COLO829 (cell line): ENCODE data around the gene ST8SIA4.
A peak's percentile ranks its signal among the peaks of the same experiment; 100 is the strongest.

Source experiments
- DNase-seq: peaks from one replicate; pipeline ENCODE4 v3.0.0; 2012; ENCODE audit warnings: low spot score

The ST8SIA4 gene

DNA sequence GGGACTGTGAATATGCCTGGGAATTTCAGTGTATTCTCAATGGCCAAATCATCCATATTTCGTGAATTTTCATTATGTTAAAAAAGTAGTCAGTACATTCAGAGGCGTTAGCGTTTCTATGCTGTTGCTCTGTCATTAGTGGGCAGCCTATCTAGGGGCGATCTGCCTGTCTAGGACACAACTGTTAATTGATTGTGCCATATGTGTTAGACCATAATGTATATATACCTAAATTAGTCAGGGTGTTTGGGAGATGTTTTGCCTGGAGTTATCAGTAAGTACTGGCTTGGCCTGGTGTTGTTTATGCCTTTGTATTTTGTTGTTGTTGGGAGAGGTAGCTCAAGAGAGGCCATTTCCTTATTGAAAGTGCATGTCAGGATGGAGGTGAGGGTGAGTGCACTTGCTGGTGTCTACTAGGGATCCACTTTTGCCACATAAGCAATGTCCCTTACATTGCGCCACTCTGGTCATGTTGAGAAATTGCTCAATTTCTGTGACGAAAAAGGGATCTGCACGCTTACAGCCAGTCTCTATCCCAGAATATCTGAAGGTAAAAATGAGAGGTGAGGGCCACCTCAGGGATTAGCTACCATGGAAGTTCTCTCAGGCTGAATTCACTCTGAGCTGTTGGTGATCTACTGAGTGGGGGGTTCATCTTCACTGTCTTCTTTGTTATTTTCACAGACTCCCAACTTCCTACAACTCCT, 123.3 kb downstream of the ST8SIA4 start:
- no peak for DNase-seq

DNA sequence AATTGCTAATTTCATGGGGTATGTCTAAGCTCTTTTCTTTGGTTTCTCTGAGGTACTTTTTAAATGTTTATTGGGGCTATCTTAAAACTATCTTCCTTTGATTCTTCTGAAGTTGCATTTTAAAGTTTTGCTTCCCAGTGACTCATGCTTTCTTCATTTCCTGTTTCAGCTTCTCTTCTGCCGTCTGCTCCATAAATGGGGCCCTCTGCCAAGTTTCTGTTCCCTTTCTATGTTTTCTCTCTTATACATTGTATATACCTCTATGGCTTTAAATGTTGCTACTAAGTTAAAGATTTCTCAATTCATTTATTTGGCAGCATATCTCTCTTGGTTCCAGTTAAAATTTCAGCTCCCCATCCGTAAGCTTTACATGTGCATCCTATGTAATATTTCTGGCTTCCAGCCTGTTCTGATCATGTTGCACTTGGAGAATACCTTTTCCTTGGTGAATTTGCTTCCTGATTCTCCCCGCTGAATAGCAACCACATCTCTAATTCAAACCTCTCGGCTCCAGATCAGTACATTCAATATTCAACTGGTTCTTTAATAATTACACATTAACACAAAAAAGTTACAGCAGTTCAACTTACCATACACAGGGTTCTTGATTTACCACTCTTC, 125.3 kb downstream of the ST8SIA4 start:
- peak; percentile 38 for DNase-seq

DNA sequence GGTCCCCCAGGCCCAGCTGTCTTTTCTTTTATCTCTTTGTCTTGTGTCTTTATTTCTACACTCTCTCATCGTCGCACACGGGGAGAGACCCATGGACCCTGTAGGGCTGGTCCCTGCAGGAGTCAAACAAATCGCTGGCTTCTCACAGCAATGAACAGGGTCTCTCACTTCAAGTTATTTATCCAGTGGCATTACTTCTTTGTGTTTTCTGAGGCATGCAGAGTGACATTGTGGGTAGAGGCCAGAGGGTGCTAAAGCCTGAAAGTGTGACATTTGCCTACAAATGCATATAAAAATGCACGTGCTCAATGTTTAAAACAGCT, 127.6 kb downstream of the ST8SIA4 start:
- no peak for DNase-seq

DNA sequence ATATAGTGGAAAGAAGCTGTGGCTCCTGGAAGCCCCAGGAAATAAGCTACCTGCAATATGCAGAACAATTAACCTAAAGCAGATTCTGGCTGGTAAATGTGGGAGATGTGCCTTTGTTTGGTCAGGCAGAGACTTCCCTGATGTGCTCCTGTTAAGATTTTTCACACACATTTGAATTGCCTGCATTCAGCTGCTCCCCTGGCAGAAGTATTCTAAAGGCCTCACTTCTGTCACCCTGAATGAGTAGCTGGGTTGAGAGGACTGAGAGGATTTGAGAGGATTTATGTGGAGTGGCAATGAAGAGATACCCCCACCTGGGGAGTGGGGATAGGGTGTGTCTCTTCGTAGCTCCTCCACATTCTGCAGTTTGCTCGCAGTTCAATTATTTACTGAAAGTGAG, 130.5 kb downstream of the ST8SIA4 start:
- DNase-seq = no peak

DNA sequence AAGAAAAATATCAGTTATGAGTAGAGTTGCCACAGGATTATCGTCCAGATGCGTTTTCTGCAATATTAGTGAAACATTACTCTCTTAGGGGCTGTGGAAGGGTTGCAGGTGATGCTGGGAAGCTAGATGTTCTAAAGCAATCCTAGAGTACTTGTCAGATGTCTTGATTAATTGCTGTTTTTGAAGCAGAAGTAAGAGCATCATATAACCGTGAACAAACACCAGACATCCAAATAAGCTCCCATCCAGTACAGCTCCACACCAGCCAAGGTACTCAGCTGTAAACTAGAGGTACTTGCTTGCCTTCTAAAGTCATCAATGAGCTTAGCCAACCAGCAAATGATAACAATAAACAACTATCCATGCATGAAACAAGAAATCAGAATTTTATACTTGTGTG, 131.1 kb downstream of the ST8SIA4 start:
- DNase-seq = no peak

DNA sequence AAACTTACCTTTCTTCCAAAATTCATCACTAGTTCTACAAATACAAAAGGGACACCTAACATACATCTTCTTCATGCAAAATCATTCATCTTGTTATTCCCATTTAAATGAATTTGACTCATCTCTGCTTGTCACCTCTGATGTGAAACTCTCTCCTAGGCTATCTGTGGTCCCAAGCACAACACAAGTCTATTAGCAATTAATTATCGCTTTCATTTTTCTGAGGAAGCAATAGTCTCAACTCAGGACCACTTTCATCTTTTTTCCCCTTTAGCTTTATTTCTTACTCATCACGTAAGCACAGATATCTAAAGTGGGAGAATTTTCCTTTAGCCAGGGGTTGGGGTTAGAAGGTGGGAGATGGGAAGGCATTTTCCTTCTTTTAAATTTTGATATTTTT, 131.9 kb downstream of the ST8SIA4 start:
- no peak for DNase-seq

DNA sequence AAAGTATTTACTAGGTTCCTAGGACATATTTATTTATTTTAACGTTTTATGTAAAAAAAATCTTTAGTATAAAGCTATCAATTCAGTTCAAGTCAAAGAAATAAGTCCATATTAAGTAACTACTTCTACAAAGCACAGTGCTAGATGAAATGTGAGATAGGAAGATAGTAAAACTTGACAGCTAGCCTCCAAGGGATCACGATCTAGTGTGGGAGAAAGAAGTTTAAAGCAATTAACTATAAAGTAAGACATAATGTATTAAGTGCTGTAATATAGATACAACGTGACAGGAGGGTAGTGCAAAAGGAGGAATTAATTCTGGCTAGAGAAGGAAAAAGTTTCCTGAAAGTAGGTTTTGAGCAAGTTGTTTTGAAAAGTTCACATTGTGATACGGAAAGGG, 134.9 kb downstream of the ST8SIA4 start:
- no peak for DNase-seq

DNA sequence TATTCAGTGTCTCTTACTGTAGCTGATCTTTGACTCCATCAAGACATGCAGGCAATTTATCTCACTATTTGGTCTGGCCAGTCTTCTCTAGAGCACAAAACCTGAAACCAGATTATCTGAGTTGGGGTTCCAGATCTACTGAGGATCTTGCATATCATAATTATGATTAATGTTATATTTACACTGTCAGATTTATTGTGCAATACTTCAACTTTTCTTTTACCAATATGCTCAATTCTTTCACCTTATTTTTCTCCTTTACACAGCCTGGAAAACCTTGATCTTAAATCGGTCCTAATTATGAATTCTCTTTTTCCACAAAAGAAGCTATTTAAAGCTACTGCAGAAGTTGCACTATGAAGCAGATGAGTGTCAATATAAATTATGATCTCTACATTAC, 140.1 kb downstream of the ST8SIA4 start:
- DNase-seq = no peak

DNA sequence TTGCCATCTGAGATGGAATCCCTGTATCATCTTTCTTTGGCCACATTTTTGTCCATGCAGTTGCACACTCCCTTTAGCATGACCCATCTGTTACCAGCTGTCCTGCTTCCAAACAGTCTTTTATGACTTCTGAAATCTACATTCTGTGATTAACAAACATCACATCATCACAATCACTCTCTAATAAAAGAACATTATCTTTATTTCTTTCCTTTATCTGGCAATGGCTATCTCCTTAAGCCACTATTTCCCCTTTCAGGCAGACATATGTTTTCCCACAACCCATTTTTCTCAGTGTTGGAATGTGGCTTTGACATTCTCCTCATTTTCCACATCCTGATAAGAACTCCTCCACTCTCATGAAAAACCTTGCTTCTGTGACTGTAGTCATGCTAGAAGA, 141.0 kb downstream of the ST8SIA4 start:
- DNase-seq = no peak

DNA sequence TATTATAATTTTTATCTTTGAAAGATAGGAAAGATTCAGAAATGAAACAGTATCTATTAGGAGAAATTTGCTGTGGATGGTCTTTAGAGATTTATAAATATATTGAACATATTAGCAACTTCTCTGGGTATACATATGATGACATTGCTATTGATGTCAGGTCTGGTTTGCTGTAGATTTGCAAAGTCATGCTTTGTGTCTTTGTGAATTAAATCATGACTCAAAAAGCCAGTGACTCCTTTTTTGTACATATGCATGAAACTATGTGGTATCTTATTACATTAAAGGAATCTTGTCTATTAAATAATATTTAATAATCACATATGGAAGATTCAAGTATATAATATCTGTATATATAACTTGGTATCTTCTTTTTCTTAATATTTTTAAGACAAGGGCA, 141.9 kb downstream of the ST8SIA4 start:
- no peak for DNase-seq

DNA sequence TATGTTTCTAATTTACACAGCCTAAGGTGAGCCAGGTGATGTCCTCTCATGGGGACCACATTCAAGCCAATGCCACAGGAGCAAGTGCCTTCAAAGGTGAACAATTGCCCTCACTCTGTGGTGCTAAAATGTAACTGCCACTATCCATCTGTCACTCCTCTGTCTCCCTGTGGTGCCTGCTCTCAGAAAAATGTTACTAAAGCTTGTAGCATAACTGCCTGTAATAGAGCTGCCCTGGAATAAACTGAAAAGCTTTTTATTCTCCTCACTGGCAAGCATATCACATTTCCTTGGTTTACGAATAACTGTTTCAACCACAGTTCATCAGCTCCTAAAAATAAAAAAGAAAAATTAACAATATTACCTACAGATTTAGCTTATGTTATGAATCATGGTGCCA, 142.4 kb downstream of the ST8SIA4 start:
- DNase-seq = no peak

DNA sequence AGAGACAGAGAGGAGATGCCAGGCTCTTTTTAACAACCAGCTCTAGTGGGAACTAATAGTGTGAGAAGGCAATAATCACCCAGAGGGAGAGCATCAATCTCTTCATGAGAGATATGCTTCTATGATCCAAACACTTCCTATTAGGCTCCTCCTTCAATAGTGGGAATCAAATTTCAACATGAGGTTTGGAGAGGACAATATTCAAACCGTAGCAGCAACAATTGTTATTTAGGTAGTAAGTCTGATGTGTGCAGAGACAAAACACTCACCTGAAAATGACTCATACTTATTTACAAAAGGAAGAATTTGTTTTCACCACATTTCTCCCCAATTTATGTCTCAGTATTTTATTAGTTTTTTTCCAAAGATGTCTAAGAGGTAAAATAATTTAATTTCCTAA, 144.3 kb downstream of the ST8SIA4 start:
- DNase-seq = no peak

DNA sequence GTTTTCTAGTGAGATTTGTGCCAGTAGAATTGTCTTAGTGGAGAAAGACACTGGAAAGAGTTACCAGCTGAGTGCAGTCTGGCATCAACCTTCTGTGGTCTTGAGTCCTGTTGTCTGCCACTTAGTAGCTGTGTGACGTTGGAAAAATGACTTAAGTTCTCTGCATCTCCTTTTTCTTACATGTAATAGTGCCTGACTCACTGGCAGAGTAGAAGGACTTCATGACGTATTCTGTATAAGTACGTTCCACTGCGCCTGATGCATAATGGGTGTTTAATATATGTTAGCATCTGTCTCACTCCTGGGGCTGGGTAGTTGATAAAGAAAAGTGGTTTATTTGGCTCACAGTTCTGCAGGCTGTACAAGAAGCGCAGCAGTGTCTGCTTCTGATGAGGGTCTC, 144.8 kb downstream of the ST8SIA4 start:
- no peak for DNase-seq

DNA sequence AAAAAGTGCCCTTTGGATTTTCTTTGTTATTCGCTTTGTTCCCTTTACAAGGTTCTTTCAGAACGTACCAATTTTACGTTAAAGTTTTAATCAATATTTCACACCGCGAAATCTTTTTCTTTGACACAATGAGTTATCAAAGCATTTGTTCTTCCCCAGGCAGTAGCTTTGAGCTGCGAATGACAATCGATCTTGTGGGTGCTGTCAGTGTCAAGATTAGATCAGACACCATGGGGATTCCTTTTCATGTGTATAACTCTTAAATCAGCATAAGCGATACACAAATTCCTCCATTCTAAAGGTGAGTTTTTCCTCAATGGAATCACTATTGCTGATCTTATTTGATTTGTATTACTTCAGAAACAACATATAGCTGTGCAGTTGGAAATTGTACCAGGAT, 145.5 kb downstream of the ST8SIA4 start:
- no peak for DNase-seq
